HFFc6 (cell line): ENCODE data around the gene NPFFR1. TPM values are rescaled to one million over a fixed set of nuclear protein-coding genes. Genes with fewer than 3 reads are reported as not detected.

Experiments used
- DNase-seq: peaks from one replicate; pipeline ENCODE4 v3.0.0-alpha.2; 2018
- H3K27ac Mint-ChIP-seq: 2 replicates; pipeline ENCODE4 v1.8.0; 2020; ENCODE audit warnings: mild to moderate bottlenecking, mixed read lengths
- H3K27me3 Mint-ChIP-seq: 2 replicates; pipeline ENCODE4 v1.8.0; 2021; ENCODE audit warnings: mild to moderate bottlenecking, moderate library complexity, mixed read lengths; ENCODE audit not compliant: insufficient read depth
- H3K36me3 Mint-ChIP-seq: 2 replicates; pipeline ENCODE4 v1.8.0; 2021; ENCODE audit warnings: low read depth, mixed read lengths
- H3K4me1 Mint-ChIP-seq: 2 replicates; pipeline ENCODE4 v1.8.0; 2020; ENCODE audit warnings: low read depth, mixed read lengths
- H3K4me3 Mint-ChIP-seq: 2 replicates; pipeline ENCODE4 v1.8.0; 2020; ENCODE audit warnings: mild to moderate bottlenecking, moderate library complexity, mixed read lengths
- H3K9me3 Mint-ChIP-seq: 2 replicates; pipeline ENCODE4 v1.8.0; 2020; ENCODE audit warnings: mild to moderate bottlenecking, mixed read lengths
- total RNA-seq, 6 experiments: library from RNA; stranded (reverse); fragmentation: NEBNext Ultra II Directional; extraction: Animal tissue kit (Norgen Biotek cat#: 25700); gene quantifications; 2 replicates in 1 of 6; 3 replicates in 5 of 6; pipeline ENCODE4 v1.2.3, GENCODE V29; 2021
- TF ChIP-seq, protein P1 (sequence below): fragments of 200-600 bp; sonication (generic); IDR thresholded peaks from 2 replicates; pipeline ENCODE4 v1.5.0; 2021; ENCODE audit warnings: antibody characterized with exemption, mild to moderate bottlenecking

Gene NPFFR1
- total RNA-seq, 6 experiments from 2014 or later: not detected

DNA sequence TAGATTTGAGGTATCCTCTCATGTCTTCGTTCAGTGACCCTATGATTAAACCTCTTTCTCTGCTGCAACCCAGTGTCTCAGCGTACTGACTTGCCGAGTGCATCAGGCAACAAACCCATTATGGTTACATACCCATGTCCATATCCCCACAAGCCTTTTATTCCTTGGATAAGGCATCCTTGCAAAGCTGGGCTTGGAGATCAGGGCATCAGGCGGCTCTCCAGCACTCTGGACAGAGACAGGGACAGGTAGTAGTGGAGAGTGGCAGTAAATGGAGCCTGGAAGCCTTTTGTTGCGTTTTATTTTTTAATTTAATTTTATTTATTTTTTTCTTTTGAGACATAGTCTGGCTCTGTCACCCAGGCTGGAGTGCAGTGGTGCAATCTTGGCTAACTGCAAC lies 32.0 kb upstream of the NPFFR1 start:
- TF ChIP-seq, protein P1, sequence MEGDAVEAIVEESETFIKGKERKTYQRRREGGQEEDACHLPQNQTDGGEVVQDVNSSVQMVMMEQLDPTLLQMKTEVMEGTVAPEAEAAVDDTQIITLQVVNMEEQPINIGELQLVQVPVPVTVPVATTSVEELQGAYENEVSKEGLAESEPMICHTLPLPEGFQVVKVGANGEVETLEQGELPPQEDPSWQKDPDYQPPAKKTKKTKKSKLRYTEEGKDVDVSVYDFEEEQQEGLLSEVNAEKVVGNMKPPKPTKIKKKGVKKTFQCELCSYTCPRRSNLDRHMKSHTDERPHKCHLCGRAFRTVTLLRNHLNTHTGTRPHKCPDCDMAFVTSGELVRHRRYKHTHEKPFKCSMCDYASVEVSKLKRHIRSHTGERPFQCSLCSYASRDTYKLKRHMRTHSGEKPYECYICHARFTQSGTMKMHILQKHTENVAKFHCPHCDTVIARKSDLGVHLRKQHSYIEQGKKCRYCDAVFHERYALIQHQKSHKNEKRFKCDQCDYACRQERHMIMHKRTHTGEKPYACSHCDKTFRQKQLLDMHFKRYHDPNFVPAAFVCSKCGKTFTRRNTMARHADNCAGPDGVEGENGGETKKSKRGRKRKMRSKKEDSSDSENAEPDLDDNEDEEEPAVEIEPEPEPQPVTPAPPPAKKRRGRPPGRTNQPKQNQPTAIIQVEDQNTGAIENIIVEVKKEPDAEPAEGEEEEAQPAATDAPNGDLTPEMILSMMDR: no peak
- DNase-seq: no peak
- Mint-ChIP-seq H3K4me3 (no peak overlapping the region), H3K4me1 (peaks cover 8% of the 10 kb centered on the region), H3K27me3 (peaks cover 21% of the 10 kb centered on the region), H3K9me3 (no peaks in the 10 kb centered on the region), H3K27ac (no peak overlapping the region), H3K36me3 (no peaks in the 10 kb centered on the region)

DNA sequence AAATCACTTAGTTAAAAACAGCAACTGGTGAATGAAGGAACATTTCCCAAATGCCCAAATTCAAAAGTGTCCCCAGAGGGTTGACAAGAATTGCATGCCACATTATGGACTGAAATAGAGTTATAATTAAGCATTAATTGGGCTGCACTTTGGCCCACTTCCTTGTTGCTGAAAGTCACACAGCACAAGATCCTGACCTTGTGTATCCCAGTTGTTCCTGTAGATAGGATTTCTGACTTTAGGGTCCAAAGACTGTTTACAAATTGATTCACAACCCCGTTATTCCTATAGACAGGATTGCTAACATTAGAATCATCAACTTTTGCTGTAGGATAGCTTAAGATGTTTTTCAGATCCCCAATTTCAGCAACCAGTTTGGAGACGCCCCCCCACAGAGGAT lies 31.5 kb upstream of the NPFFR1 start:
- no peak overlapping the region for H3K27ac Mint-ChIP-seq
- peaks cover 8% of the 10 kb centered on the region for H3K4me1 Mint-ChIP-seq
- no peak for DNase-seq
- no peak overlapping the region for H3K4me3 Mint-ChIP-seq
- H3K9me3 Mint-ChIP-seq: no peaks in the 10 kb centered on the region
- TF ChIP-seq, protein P1: no peak
- H3K27me3 Mint-ChIP-seq: peaks cover 22% of the 10 kb centered on the region
- no peaks in the 10 kb centered on the region for H3K36me3 Mint-ChIP-seq

DNA sequence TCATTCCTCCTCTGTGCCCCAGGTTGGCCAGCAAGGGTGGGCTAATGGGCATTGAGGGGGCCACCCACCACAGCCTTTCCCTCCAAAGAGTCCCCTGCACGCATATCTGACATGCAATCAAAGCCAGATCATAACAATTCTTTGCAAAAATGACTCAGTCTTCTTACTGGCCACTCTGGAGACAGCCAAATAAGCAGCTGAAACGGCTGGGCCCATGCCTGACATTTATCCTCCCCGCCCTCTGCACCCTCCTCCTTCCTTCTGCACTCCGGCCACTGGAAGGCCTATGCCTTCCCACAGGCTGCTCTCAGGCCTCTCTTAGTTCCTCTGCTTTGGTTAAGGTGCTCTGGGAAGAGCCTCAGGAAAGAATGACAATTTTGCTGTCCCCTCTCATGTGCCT lies 29.2 kb upstream of the NPFFR1 start:
- Mint-ChIP-seq H3K27me3 (peaks cover 29% of the 10 kb centered on the region), H3K9me3 (no peaks in the 10 kb centered on the region), H3K4me1 (peaks cover 8% of the 10 kb centered on the region), H3K36me3 (no peaks in the 10 kb centered on the region), H3K4me3 (no peak overlapping the region), H3K27ac (no peak overlapping the region)
- DNase-seq: no peak
- TF ChIP-seq, protein P1: no peak

DNA sequence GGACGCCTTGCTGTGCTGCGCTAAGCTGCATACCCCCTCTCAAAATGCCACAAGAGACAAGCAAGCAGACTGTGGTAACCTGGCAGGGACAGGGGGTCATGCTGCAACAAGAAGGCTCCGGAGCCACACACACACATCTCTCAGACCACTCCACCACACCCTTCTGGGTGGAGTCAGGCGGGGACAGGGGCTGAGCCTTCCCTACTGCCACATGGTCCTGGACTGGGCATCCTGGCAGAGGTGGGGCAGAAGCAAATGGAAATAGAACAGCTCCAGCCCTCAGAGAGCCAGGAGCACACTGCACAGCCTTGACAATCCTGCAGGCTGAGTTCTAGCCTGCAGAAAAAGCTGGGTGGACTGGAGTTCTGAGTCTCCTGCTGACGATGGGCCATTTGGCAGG lies 28.4 kb upstream of the NPFFR1 start:
- no peaks in the 10 kb centered on the region for H3K9me3 Mint-ChIP-seq
- H3K4me1 Mint-ChIP-seq: peaks cover 8% of the 10 kb centered on the region
- TF ChIP-seq, protein P1: no peak

DNA sequence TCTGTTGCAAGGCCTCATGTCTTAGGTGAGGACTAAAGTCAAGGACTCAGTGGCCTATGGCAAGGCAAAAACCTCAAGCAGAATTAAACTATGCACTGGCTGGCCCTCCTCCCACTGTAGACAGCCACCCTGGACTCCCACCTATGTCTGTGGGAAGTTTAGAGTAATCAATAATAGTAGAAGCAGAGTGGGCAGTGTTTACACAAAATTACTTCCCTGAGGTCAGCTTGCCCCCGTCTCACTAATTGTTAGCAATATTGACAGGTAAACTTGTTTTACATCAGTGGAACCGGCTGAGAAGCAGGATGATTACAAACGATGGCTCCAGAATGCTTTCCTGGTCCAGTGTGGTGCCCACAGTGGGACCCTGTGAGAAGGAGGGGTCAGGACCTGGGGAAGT lies 27.9 kb upstream of the NPFFR1 start:
- peaks cover 33% of the 10 kb centered on the region for H3K27me3 Mint-ChIP-seq
- H3K27ac Mint-ChIP-seq: no peak overlapping the region
- H3K4me1 Mint-ChIP-seq: peaks cover 8% of the 10 kb centered on the region
- H3K36me3 Mint-ChIP-seq: no peaks in the 10 kb centered on the region
- no peaks in the 10 kb centered on the region for H3K9me3 Mint-ChIP-seq
- DNase-seq: no peak
- no peak overlapping the region for H3K4me3 Mint-ChIP-seq
- TF ChIP-seq, protein P1: no peak

More for the DNA sequence above, 28.4 kb upstream of the NPFFR1 start:
- H3K27ac Mint-ChIP-seq: no peak overlapping the region
- peaks cover 35% of the 10 kb centered on the region for H3K27me3 Mint-ChIP-seq
- H3K36me3 Mint-ChIP-seq: no peaks in the 10 kb centered on the region
- no peak for DNase-seq
- no peak overlapping the region for H3K4me3 Mint-ChIP-seq

DNA sequence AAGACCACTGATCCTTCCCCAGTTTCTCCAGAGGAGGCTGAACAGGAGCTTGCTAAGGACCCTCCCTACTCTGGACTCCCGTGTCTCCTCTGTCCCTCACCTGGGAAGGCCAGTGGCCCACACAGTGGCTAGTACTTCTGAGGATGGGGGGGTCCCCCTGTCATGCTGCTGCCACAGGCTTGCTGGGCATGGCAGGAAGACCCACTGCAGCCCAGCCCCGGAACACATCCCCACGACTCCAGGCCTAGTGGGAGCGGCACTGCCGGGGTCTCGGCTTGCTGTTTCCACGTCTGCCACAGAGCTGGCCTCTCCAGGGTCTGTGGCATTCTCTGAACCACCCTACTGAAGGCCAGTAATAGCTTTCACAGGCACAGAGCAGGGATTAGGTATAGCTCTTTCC lies 25.9 kb upstream of the NPFFR1 start:
- H3K4me1 Mint-ChIP-seq: peaks cover 8% of the 10 kb centered on the region
- no peak for DNase-seq
- TF ChIP-seq, protein P1: no peak
- peaks cover 36% of the 10 kb centered on the region for H3K27me3 Mint-ChIP-seq
- no peak overlapping the region for H3K27ac Mint-ChIP-seq
- no peaks in the 10 kb centered on the region for H3K9me3 Mint-ChIP-seq
- H3K4me3 Mint-ChIP-seq: no peak overlapping the region
- no peaks in the 10 kb centered on the region for H3K36me3 Mint-ChIP-seq
